K562 (cell line): ENCODE results near the gene CBX2. TPM values are rescaled to one million over a fixed set of nuclear protein-coding genes. Genes with fewer than 3 reads are reported as not detected.

Source experiments
- ELF1 ChIP-seq: fragments of 200-800 bp; sonication (Bioruptor generic); IDR thresholded peaks from 2 replicates; pipeline ENCODE4 v1.6.1; 2016; ENCODE audit warnings: missing genetic modification characterization, missing compliant biosample characterization
- FOXJ3 ChIP-seq: sonication (generic); formaldehyde crosslinking; IDR thresholded peaks from 2 replicates; pipeline ENCODE4 v1.4.0; 2020; ENCODE audit warnings: mild to moderate bottlenecking, missing genetic modification reagents
- HLTF ChIP-seq: fragments of 450-650 bp; IDR thresholded peaks from 2 replicates; pipeline ENCODE4 v1.6.1; 2016
- MAZ ChIP-seq, 2 experiments: fragments of 450-650 bp in 1 of 2; sonication (generic) in 1 of 2; formaldehyde crosslinking; IDR thresholded peaks in 1 of 2; conservative IDR thresholded peaks in 1 of 2; 2 replicates each; pipeline versions ENCODE4 v1.4.0 to v1.5.0; 2020; ENCODE audit warnings: mild to moderate bottlenecking in 1 of 2, missing genetic modification reagents in 1 of 2
- POLR2H ChIP-seq: IDR thresholded peaks from 2 replicates; pipeline ENCODE4 v1.6.1; 2016; ENCODE audit warnings: missing genetic modification characterization, low read depth, mild to moderate bottlenecking, control low read depth, missing compliant biosample characterization, moderate library complexity
- TRIM28 ChIP-seq: fragments of 450-650 bp; IDR thresholded peaks from 2 replicates; pipeline ENCODE4 v1.6.1; 2017
- polyA plus RNA-seq, 8 experiments: library from polyadenylated mRNA; depleted of rRNA in 4 of 8; stranded (reverse) in 5 of 8; unstranded in 3 of 8; fragments of >200 nt; fragmentation: Nextera tagmentation in 2 of 8; fragmentation: Illumina TruSeq in 1 of 8; extraction: Ambion mirVana in 2 of 8; extraction: Trizol in 1 of 8; gene quantifications; 2 replicates each; pipeline versions ENCODE4 v1.2.1 to v1.2.3, GENCODE V29; 2011 to 2014; ENCODE audit warnings: inconsistent platforms in 1 of 8, missing spikeins in 1 of 8
- total RNA-seq, 7 experiments: library from RNA; depleted of rRNA in 6 of 7; stranded (reverse); fragments of >200 nt in 6 of 7; fragmentation: Illumina TruSeq in 2 of 7; extraction: Trizol in 2 of 7; gene quantifications; 2 replicates each; pipeline versions ENCODE4 v1.2.1 to v1.2.3, GENCODE V29; 2011 to 2021; ENCODE audit warnings: low replicate concordance in 1 of 7
- TF ChIP-seq, protein P1 (sequence below), 2 experiments: fragments of 450-650 bp; formaldehyde crosslinking in 1 of 2; IDR thresholded peaks; 2 replicates each; pipeline versions ENCODE4 v1.4.0 to v1.6.1; 2014 to 2020; ENCODE audit warnings: mild to moderate bottlenecking in 2 of 2, borderline replicate concordance in 1 of 2, low read depth in 1 of 2
- TF ChIP-seq, protein P2 (sequence below): sonication (generic); formaldehyde crosslinking; IDR thresholded peaks from 2 replicates; pipeline ENCODE4 v1.8.0; 2023; ENCODE audit warnings: mild to moderate bottlenecking, missing genetic modification reagents
- TF ChIP-seq, protein P3 (sequence below), 2 experiments: fragments of 450-650 bp in 1 of 2; IDR thresholded peaks; 2 replicates each; pipeline ENCODE4 v1.6.1; 2011 to 2017; ENCODE audit warnings: low read depth in 2 of 2, antibody characterized with exemption in 1 of 2, borderline replicate concordance in 1 of 2, low read length in 1 of 2, mild to moderate bottlenecking in 1 of 2, mixed read lengths in 1 of 2; ENCODE audit not compliant: control insufficient read depth in 1 of 2
- TF ChIP-seq, protein P4 (sequence below): IDR thresholded peaks from 3 replicates; pipeline ENCODE4 v1.6.1; 2011; ENCODE audit warnings: borderline replicate concordance, mild to moderate bottlenecking; ENCODE audit not compliant: insufficient read length, insufficient read depth

CBX2 gene
- total and polyA plus RNA-seq, 9 of the 15 experiments (the other 6 are each of a cell fraction or from before 2014, with no cell fraction given) = 0.66 to 26.9 (median 13.9) TPM

DNA sequence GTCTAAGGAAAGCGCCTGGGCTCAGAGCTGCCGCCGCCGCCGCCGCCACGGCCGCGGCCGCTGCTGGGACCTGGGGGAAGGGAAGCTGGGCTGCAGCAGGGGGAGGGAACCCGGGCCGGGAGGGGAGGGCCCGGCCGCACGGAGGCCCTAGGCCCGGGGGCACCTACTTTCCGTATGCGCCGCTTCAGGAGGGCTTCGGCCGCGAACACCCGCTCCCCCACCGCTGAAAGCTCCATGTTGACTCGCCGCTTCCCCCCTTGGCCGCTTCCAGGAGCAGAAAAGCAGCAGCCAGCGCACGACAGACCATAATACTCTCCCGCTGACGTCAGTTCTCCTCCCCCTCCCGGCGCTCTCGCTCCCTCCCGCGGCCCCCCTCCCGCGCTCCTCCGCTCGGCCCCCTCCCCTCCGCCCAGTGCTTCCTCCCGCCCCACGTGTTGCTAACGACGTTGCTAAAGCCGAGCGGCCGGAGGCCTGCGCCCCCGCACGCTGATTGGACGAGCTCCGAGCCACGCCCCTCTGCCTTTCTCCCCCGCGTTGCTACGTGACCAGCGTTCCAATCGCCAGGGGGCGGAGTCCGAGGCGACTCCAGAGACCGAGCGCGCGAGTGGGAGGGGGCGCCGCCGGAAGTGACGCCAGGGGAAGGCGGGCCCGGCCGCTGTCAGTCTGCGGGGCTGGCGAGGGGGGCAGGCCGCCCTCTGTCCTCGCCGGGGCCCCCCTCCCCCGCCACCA lies 19.0 kb downstream of the CBX2 start, which contains the start of gene CBX8 (continued):
- TF ChIP-seq, protein P1, sequence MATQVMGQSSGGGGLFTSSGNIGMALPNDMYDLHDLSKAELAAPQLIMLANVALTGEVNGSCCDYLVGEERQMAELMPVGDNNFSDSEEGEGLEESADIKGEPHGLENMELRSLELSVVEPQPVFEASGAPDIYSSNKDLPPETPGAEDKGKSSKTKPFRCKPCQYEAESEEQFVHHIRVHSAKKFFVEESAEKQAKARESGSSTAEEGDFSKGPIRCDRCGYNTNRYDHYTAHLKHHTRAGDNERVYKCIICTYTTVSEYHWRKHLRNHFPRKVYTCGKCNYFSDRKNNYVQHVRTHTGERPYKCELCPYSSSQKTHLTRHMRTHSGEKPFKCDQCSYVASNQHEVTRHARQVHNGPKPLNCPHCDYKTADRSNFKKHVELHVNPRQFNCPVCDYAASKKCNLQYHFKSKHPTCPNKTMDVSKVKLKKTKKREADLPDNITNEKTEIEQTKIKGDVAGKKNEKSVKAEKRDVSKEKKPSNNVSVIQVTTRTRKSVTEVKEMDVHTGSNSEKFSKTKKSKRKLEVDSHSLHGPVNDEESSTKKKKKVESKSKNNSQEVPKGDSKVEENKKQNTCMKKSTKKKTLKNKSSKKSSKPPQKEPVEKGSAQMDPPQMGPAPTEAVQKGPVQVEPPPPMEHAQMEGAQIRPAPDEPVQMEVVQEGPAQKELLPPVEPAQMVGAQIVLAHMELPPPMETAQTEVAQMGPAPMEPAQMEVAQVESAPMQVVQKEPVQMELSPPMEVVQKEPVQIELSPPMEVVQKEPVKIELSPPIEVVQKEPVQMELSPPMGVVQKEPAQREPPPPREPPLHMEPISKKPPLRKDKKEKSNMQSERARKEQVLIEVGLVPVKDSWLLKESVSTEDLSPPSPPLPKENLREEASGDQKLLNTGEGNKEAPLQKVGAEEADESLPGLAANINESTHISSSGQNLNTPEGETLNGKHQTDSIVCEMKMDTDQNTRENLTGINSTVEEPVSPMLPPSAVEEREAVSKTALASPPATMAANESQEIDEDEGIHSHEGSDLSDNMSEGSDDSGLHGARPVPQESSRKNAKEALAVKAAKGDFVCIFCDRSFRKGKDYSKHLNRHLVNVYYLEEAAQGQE (IDR thresholded peaks at IDR 0.05; ENCODE audit: borderline replicate concordance) = 0 out of 2 replicates have a peak, but pooled peaks have one; percentile 7
- TF ChIP-seq, protein P1 (CRISPR knock-in tag; IDR thresholded peaks at IDR 0.05; ENCODE audit: low read depth) = no peak
- TF ChIP-seq, protein P2, sequence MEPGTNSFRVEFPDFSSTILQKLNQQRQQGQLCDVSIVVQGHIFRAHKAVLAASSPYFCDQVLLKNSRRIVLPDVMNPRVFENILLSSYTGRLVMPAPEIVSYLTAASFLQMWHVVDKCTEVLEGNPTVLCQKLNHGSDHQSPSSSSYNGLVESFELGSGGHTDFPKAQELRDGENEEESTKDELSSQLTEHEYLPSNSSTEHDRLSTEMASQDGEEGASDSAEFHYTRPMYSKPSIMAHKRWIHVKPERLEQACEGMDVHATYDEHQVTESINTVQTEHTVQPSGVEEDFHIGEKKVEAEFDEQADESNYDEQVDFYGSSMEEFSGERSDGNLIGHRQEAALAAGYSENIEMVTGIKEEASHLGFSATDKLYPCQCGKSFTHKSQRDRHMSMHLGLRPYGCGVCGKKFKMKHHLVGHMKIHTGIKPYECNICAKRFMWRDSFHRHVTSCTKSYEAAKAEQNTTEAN (CRISPR knock-in tag) = no peak
- 0 out of 2 replicates have a peak, but pooled peaks have one; percentile 25 for TF ChIP-seq ELF1 (tag)
- no peak for TF ChIP-seq POLR2H (tag)
- TF ChIP-seq, protein P3, sequence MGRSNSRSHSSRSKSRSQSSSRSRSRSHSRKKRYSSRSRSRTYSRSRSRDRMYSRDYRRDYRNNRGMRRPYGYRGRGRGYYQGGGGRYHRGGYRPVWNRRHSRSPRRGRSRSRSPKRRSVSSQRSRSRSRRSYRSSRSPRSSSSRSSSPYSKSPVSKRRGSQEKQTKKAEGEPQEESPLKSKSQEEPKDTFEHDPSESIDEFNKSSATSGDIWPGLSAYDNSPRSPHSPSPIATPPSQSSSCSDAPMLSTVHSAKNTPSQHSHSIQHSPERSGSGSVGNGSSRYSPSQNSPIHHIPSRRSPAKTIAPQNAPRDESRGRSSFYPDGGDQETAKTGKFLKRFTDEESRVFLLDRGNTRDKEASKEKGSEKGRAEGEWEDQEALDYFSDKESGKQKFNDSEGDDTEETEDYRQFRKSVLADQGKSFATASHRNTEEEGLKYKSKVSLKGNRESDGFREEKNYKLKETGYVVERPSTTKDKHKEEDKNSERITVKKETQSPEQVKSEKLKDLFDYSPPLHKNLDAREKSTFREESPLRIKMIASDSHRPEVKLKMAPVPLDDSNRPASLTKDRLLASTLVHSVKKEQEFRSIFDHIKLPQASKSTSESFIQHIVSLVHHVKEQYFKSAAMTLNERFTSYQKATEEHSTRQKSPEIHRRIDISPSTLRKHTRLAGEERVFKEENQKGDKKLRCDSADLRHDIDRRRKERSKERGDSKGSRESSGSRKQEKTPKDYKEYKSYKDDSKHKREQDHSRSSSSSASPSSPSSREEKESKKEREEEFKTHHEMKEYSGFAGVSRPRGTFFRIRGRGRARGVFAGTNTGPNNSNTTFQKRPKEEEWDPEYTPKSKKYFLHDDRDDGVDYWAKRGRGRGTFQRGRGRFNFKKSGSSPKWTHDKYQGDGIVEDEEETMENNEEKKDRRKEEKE (IDR thresholded peaks at IDR 0.05; ENCODE audit: borderline replicate concordance in 1 of 2, control insufficient read depth in 1 of 2, low read depth in 2 of 2, low read length in 1 of 2) = no peak
- no peak for TF ChIP-seq TRIM28
- TF ChIP-seq MAZ (CRISPR knock-in tag; conservative IDR thresholded peaks at IDR 0.05 in 1 of 2, IDR thresholded peaks at IDR 0.05 in 1 of 2) = peak; percentile 100
- TF ChIP-seq FOXJ3 (CRISPR knock-in tag) = no peak
- TF ChIP-seq, protein P4, sequence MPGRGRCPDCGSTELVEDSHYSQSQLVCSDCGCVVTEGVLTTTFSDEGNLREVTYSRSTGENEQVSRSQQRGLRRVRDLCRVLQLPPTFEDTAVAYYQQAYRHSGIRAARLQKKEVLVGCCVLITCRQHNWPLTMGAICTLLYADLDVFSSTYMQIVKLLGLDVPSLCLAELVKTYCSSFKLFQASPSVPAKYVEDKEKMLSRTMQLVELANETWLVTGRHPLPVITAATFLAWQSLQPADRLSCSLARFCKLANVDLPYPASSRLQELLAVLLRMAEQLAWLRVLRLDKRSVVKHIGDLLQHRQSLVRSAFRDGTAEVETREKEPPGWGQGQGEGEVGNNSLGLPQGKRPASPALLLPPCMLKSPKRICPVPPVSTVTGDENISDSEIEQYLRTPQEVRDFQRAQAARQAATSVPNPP = no peak
- no peak for TF ChIP-seq HLTF
